Omental fat pad (tissue), 4 donors: ENCODE data around the gene CRYL1. TPM values are rescaled to one million over a fixed set of nuclear protein-coding genes. Genes with fewer than 3 reads are reported as not detected.
A peak's percentile ranks its signal among the peaks of the same experiment; 100 is the strongest.

Source experiments
- ATAC-seq: fragments of 150-250 bp; one replicate; pipeline ENCODE4 v1.9.1; 2016; ENCODE audit warnings: mild to moderate bottlenecking, moderate library complexity; ENCODE audit not compliant: low FRiP score
- DNase-seq: peaks from one replicate; pipeline ENCODE4 v3.0.0-alpha.2; 2019; ENCODE audit warnings: low spot score
- total RNA-seq, 4 donors: library from RNA; depleted of rRNA; stranded (reverse); fragments of >200 nt; gene quantifications; one replicate each; pipeline ENCODE4 v1.1.0, GENCODE V29; 2016
- TF ChIP-seq, protein P1 (sequence below), 3 donors: fragments of 450-650 bp; IDR thresholded peaks; one replicate each; pipeline ENCODE4 v1.5.1; 2016 to 2017; ENCODE audit warnings: antibody characterized with exemption in 3 of 3, mild to moderate bottlenecking in 3 of 3, moderate library complexity in 2 of 3

CRYL1 gene
- total RNA-seq, 4 donors from 2014 or later = 30.3 to 42.2 (median 35.3) TPM

DNA sequence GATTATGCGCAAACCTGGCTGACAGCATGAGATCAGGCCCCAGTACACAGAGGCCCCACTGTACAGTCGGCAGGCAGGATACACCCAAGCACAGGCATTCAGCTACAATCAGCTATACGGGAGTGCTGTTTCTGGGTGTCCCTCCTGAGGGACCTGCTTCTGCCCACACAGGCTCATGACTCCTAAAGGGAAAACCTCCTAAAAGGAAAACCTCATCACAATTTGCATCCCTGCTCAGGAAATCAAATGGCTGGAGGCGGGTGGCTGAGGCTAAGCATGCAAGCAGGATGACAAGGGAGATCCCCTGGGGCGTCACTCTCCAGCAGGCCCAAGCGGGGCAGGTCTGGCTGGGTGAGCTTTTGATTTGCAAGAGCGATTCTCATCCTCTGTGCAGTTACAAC lies 99.8 kb downstream of the CRYL1 start:
- TF ChIP-seq, protein P1, sequence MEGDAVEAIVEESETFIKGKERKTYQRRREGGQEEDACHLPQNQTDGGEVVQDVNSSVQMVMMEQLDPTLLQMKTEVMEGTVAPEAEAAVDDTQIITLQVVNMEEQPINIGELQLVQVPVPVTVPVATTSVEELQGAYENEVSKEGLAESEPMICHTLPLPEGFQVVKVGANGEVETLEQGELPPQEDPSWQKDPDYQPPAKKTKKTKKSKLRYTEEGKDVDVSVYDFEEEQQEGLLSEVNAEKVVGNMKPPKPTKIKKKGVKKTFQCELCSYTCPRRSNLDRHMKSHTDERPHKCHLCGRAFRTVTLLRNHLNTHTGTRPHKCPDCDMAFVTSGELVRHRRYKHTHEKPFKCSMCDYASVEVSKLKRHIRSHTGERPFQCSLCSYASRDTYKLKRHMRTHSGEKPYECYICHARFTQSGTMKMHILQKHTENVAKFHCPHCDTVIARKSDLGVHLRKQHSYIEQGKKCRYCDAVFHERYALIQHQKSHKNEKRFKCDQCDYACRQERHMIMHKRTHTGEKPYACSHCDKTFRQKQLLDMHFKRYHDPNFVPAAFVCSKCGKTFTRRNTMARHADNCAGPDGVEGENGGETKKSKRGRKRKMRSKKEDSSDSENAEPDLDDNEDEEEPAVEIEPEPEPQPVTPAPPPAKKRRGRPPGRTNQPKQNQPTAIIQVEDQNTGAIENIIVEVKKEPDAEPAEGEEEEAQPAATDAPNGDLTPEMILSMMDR (IDR thresholded peaks at IDR 0.05) = no peak
- no peak for DNase-seq
- no peak for ATAC-seq

DNA sequence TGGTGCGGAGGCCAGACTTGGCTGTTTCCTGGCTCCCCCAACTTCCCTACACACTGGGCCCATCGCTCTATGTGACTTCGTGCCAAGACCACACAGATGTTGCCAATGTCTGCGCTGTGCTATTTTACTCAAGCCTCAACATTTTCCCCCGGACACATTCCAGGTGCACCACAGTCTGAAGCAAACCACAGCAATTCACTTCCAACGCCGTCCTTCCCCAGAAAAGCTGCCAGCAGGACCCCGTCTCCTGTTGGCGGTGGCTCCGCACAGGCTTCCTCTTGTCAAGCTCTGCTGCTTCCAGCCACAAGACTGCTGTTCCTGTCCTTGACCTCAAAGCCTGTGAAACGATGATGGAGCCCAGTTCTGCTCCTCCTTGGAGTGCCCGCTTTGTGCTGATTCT lies 100.7 kb downstream of the CRYL1 start:
- ATAC-seq (no peak), DNase-seq (no peak)
- TF ChIP-seq, protein P1 (IDR thresholded peaks at IDR 0.05) = no peak

DNA sequence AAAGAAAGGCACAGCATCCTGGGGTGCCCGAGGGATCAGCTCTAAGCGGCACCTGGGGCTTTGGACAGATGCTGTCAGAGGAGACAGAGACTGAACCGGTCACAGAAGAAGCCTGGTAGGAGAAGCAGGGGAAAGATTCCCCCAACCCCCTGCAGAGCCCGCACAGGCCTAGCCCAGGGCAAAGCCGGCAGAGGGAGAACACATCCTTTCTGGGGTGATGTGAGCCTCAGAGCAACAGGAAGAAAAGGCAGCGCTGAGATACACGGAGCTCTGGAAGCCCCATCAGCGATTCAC lies 101.2 kb downstream of the CRYL1 start:
- DNase-seq (no peak), ATAC-seq (no peak)
- TF ChIP-seq, protein P1 (IDR thresholded peaks at IDR 0.05) = no peak

DNA sequence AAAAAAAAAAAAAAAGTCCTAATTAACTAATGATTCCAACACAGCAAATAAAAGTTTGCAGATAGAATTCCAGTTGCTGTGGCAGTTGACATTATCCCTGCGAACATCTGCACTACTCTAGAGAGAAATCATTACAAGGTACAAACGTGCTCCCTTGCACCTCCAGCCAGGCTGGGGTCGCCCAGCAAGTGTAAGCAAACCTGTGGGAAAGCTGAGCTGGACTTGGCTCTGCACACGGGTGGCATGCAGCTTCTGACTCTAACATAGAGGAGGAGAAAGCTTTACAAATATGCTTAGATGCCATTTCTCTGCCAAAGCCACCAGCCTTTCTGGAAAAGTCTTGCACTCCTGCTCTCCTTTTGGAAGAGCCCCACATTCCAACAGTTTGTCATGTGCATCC lies 103.3 kb downstream of the CRYL1 start:
- ATAC-seq (no peak), DNase-seq (no peak)
- TF ChIP-seq, protein P1 (IDR thresholded peaks at IDR 0.05) = no peak

DNA sequence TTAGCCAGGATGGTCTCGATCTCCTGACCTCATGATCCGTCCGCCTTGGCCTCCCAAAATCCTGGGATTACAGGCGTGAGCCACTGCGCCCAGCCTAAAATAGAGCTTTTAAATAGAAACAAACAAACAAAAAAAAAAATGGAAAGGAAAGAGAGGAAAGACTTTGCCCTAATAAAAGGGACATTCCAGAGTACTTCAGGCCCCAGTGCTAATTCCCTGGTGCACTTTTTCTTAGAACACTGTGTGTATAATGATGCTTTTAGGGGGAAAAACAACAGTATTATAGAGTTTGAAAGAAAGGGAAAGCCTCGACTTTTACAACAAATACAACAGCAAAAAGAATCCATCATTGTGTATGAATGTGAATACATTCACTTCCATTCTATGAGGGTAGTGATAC lies 104.7 kb downstream of the CRYL1 start:
- DNase-seq = no peak
- ATAC-seq = no peak
- TF ChIP-seq, protein P1 (IDR thresholded peaks at IDR 0.05) = no peak

DNA sequence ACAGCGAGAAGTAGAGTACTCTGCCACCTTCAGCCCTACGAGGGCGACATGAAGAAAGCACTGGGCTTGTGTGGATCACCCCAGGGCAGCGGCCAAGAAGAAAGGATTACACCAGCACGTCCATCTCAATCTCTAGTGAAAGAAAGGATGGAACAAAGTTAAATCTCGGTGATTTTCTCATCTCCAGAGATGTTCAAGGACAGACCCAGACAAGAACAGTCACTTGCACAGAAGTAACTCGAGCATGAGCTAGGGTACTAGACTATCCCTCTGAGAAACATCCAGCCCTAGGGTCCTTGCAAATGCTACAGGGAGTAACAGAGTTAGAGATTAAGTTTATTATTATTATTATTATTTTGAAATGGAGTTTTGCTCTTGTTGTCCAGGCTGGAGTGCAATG lies 106.7 kb downstream of the CRYL1 start:
- no peak for ATAC-seq
- TF ChIP-seq, protein P1 (IDR thresholded peaks at IDR 0.05) = no peak
- DNase-seq = no peak

DNA sequence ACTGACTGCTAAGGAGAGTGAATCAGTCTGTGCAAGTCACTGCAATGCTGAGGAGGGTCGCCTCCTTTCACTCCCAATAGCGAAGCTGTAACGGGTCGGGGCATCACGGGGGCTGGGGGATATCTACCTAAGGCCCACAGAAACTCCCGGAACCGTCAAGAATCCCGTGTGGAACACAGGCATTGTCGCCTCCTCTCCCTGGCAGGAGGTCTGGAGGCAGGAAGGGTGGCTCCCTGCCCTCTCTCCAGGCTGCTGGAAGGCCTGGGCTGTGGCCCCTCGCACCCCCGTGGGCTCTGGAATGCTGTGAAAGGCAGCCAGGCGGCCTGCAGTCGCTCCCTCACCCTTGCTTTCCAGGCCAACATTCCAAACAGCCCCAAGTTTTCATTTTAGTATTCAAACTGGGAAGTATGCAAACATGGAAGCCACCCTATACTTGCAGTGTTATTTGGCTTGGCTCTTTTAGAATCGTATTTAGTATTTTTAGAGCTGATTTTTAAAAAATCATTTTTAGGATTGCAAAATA lies 109.4 kb downstream of the CRYL1 start:
- peak; percentile 20 for DNase-seq
- TF ChIP-seq, protein P1 (IDR thresholded peaks at IDR 0.05) = no peak
- no peak for ATAC-seq
